C4-2B (cell line): ENCODE results near the gene FFAR3.
"Not testable (repeated sequence)": the region's sequence is repeated elsewhere in the genome, so short reads cannot be mapped to it uniquely, and the experiment has no call there.

Experiments
- H3K27ac ChIP-seq: fragments of 450-650 bp; 2 replicates; pipeline ENCODE4 v1.5.1; 2017
- CTCF ChIP-seq: fragments of 450-650 bp; conservative IDR thresholded peaks from 2 replicates; pipeline ENCODE4 v1.5.1; 2017; ENCODE audit warnings: mild to moderate bottlenecking
- ZFX ChIP-seq: fragments of 450-650 bp; IDR thresholded peaks from 2 replicates; pipeline ENCODE4 v1.6.1; 2017

Gene FFAR3

GRCh38 chr19:35352448-35353304 lies 5.6 kb upstream of the FFAR3 start:
- TF ChIP-seq CTCF (peak; percentile 89), ZFX (no peak)
- H3K27ac ChIP-seq: no peak overlapping the region

GRCh38 chr19:35353635-35354034 lies 4.6 kb upstream of the FFAR3 start:
- TF ChIP-seq CTCF (no peak), ZFX (no peak)
- H3K27ac ChIP-seq: no peak overlapping the region

GRCh38 chr19:35354898-35355297 lies 3.4 kb upstream of the FFAR3 start:
- no peak for TF ChIP-seq CTCF
- TF ChIP-seq ZFX: no peak
- no peak overlapping the region for H3K27ac ChIP-seq

GRCh38 chr19:35355791-35356460 lies 2.3 kb upstream of the FFAR3 start:
- H3K27ac ChIP-seq: no peak overlapping the region
- TF ChIP-seq CTCF (no peak), ZFX (no peak)

GRCh38 chr19:35358834-35359233 lies 574 bp downstream of the FFAR3 start:
- not testable (repeated sequence) for H3K27ac ChIP-seq

GRCh38 chr19:35359395-35359794 lies 1.1 kb downstream of the FFAR3 start:
- not testable (repeated sequence) for H3K27ac ChIP-seq

- H3K27ac ChIP-seq: not testable (repeated sequence)
These were observed 1.8 kb downstream of the FFAR3 start for GRCh38 chr19:35360081-35360480.

GRCh38 chr19:35360880-35361420 lies 2.7 kb downstream of the FFAR3 start:
- TF ChIP-seq ZFX (no peak), CTCF (no peak)
- H3K27ac ChIP-seq: no peak overlapping the region
